HG02870 (cell line): Measurements from ENCODE around the gene GNB1L.
"Not testable (repeated sequence)": the region's sequence is repeated elsewhere in the genome, so short reads cannot be mapped to it uniquely, and the experiment has no call there.

Experiments
- ATAC-seq: cut with Tn5 transposase; IDR thresholded peaks from one replicate; pipeline ENCODE4 v1.9.1; 2021; ENCODE audit warnings: mild to moderate bottlenecking, moderate library complexity; ENCODE audit not compliant: unreplicated experiment

Gene GNB1L

GRCh38 chr22:19784384-19785175, 70.1 kb downstream of the GNB1L start:
- no peak for ATAC-seq

GRCh38 chr22:19783586-19784383, 70.9 kb downstream of the GNB1L start:
- no peak for ATAC-seq

- ATAC-seq, result no peak
These were observed 72.1 kb downstream of the GNB1L start for GRCh38 chr22:19782533-19782932.

GRCh38 chr22:19779685-19780268, 74.9 kb downstream of the GNB1L start:
- ATAC-seq, result no peak

- ATAC-seq, result no peak
These were observed 75.7 kb downstream of the GNB1L start for GRCh38 chr22:19779011-19779421.

- ATAC-seq, result not testable (repeated sequence)
These were observed 77.5 kb downstream of the GNB1L start for GRCh38 chr22:19777192-19777591.

GRCh38 chr22:19776433-19777031, 78.1 kb downstream of the GNB1L start:
- no peak for ATAC-seq

- no peak for ATAC-seq
These were observed 79.0 kb downstream of the GNB1L start for GRCh38 chr22:19775496-19776325.

- no peak for ATAC-seq
These were observed 80.0 kb downstream of the GNB1L start for GRCh38 chr22:19774628-19775027.

- ATAC-seq, result no peak
These were observed 81.1 kb downstream of the GNB1L start for GRCh38 chr22:19773470-19774040.

GRCh38 chr22:19772673-19773469, 81.8 kb downstream of the GNB1L start:
- no peak for ATAC-seq

GRCh38 chr22:19772422-19772672, 82.3 kb downstream of the GNB1L start:
- ATAC-seq, result no peak

- no peak for ATAC-seq
These were observed 84.1 kb downstream of the GNB1L start for GRCh38 chr22:19770349-19771220.

GRCh38 chr22:19769393-19769715, 85.3 kb downstream of the GNB1L start:
- no peak for ATAC-seq

GRCh38 chr22:19767427-19768341, 87.0 kb downstream of the GNB1L start:
- ATAC-seq, result no peak

GRCh38 chr22:19766511-19767426, 87.9 kb downstream of the GNB1L start:
- no peak for ATAC-seq

- ATAC-seq, result no peak
These were observed 88.5 kb downstream of the GNB1L start for GRCh38 chr22:19766240-19766510.
